GM12801 (cell line): Measurements from ENCODE around the gene EOLA2.
"Not testable (repeated sequence)": the region's sequence is repeated elsewhere in the genome, so short reads cannot be mapped to it uniquely, and the experiment has no call there.

ENCODE experiments used
- CTCF ChIP-seq: IDR thresholded peaks from one replicate; pipeline ENCODE4 v1.5.1; 2011; ENCODE audit warnings: control low read depth; ENCODE audit not compliant: insufficient read length; ENCODE audit errors: extremely low read depth

Gene EOLA2

GRCh38 chrX:149937871-149938426 lies 342 bp downstream of the EOLA2 start:
- no peak for TF ChIP-seq CTCF

- TF ChIP-seq CTCF = not testable (repeated sequence)
Measured at GRCh38 chrX:149929400-149929799, 8.9 kb downstream of the EOLA2 start, which contains the start of gene HSFX4. Gene HSFX4, plus strand, starts transcription at chrX:149929573. Its CDS starts 72 bp downstream, at chrX:149929645.

- TF ChIP-seq CTCF = no peak
Measured at GRCh38 chrX:149916745-149917392, 21.4 kb downstream of the EOLA2 start.

- TF ChIP-seq CTCF = no peak
Measured at GRCh38 chrX:149910178-149910695, 28.1 kb downstream of the EOLA2 start.

- TF ChIP-seq CTCF = no peak
Measured at GRCh38 chrX:149909324-149910177, 28.7 kb downstream of the EOLA2 start.

GRCh38 chrX:149908727-149909126 lies 29.6 kb downstream of the EOLA2 start:
- no peak for TF ChIP-seq CTCF

- no peak for TF ChIP-seq CTCF
Measured at GRCh38 chrX:149908308-149908707, 30.0 kb downstream of the EOLA2 start.
